HPDE6-E6E7 (cell line): Measurements from ENCODE around the gene PNPLA1.

Experiments used
- DNase-seq: peaks from one replicate; pipeline ENCODE4 v3.0.0; 2011; ENCODE audit warnings: missing footprints; ENCODE audit errors: extremely low spot score

Gene PNPLA1

DNA sequence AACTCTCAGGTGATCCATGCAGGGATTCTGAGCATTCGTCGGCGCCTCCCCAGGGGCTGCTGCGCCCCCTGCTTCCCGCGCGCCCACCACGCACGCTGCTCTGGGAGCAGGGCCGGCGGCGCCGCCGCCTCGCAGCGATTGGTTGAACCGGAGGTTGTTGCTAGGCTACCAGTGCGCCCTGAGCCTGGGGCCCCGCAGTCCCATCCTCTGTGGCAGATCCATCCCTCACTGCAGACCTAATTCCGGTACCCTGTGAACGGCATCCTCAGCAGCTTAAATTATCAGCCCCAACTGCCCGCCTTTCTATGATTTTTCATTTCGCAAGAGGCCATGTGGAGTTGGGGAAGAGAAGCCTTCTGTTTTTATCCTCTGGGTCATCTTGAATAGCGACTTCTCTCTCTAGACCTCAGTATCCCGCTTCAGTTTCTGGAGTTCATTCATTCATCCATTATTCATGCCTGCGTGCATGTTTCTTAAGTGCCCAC, 15.4 kb downstream of the PNPLA1 start:
- DNase-seq = no peak

DNA sequence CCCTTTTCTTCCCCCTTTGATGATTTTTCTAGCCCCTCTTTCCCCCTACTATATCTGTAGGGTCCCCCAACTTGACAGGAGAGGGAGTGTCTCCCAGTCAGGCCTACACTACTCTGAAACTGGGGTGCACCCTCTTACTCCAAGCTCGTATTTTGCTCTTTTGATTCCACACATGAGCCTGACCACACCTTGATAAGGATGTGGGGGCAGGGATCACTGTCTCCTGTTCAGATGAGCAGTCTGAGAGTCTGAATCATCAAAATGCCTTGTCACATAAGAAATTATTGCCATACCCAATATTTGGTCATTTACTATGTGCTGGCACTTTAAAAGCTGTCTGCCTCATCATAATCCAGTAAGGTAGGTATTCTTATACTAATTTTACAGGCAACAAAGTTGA, 15.9 kb downstream of the PNPLA1 start:
- DNase-seq = no peak

DNA sequence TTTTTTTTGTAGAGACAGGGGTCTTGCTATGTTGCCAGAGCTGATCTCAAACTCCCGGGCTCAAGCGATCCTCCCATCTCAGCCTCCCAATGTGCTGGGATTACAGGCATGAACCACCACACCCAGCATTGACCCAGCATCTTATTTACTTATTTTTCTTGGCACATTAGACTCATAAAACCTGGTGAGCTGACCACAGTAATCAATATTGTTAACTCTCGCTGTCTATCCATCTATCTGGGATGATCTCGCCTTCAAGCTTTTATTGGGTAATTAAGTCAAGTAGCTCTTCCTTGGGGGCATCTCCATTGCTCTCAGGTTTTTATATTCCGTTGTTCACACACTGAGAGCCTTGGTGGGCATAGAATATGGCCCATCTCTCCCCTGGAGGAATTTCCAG, 17.0 kb downstream of the PNPLA1 start:
- no peak for DNase-seq

DNA sequence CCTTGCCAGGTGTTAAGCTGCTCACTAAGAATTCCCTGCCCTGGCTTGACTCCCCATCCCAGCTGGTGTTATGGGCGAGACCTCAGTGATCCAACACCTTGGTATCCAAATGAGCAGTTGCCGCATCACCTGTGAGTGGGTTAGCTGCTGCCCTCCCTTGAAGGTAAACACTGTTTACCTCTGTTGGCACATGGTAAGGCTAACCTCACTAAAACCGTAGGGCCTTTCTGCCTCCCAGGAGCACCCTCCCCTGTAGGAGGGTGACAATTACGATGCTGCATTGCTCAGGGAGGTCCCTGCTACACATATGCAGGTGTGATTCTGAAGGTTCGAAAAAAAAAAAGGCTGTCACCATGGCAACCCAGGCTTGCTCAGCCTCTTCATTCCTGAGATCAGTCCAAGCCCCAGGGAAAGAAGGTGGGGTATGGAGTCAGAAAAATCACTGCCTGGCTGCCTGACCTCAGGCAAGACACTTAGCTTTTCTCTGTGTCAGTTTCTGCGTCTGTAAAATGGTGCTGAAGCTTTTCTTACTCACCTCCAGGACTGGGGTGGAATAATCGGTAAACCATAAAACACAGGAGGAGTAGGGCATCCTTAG, 19.5 kb downstream of the PNPLA1 start:
- DNase-seq = peak; percentile 85

DNA sequence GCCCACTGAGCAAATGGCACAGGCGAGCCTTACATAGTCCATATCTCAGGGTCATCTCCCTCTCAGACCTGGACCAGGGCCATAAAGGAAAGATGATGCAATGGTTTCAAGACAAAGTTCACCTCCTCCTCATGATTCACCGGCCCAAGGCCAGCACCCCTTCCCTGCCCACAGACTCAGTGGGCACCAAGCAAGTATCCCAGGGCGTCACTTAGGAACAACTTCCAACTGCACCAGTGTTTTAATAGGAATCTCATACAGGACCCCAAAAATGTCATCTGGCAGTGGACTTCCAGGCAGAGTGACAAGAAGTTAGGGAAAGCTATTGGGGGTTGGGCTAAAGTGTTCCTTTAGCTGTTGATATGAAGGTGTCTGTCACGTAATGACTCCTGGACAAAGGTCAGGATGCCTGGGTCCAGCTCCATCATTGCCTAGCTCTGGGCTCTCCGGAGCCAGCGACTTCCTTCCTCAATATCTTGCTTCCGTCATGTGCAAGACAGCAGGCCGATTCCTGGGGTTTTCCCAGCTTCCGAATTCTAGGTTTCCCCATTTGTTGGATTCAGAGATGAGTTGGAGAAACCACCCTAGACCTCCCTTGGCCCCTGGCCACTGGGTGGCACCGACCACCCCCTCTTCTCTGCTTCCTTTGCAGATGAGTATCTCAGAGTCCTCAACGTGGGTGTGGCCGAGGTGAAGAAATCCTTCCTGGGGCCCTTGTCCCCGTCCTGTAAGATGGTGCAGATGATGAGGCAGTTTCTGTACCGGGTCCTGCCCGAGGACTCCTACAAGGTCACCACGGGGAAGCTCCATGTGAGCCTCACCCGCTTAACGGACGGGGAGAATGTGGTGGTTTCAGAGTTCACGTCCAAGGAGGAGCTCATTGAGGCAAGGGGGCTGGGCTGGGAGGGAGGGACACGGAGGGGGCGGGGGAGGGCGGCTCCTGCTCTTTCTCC, 21.1 kb downstream of the PNPLA1 start:
- no peak for DNase-seq

DNA sequence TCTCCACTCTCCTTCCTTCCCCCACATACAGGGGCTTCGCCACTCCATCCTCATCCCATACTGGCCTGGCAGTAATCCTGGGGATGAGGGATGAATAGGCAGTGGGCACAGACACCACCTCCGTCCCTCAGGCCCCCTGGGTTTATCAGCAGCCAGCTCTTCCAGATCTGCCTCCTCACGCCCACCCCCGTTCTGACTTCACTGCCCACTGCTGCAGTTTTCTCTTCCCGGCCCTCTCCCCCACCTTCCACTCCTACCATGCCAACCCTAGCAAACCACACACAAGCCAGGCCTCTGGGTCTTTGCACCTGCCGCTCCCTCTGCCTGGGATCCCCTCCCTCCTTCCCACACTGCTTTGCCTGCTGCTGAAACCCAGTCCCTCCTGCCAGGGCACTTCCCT, 22.3 kb downstream of the PNPLA1 start:
- DNase-seq = no peak

DNA sequence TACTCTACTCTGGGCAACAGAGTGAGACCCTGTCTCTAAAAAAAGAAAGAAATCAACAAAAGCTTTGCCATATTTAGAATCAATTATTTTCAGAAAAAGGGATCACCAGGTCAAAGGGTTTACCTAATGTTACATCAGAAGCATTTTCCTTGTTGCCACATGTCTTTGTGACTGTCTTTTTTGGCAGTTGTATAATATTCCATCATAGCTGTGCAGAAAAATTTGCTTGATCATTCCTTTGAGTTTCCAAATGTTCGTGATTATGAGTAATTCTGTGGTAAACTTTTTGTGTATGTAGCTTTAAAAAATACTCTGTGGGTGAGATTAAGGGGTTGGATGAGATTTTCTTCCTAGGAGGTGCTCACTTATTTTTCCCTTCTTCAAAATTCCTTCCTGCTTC, 26.4 kb downstream of the PNPLA1 start:
- no peak for DNase-seq

DNA sequence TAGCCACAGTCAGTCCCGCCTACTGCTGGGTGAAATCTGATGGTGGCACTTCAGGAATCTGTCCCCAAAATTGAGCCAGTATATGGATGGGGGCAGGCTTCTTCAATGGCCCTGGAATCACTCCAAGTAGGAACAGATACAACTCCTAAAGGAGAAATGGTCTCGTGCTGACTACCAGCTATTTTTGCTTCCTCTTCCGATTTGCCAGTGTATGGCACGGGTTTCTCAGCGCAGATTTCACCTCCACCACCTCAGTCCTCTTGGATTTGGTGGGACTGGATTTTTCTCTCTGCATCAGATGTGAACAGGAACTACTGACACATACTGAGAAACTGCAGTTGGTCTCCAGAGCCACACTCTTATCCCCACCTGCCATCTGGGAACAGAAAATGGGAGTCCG, 27.2 kb downstream of the PNPLA1 start:
- DNase-seq = no peak

DNA sequence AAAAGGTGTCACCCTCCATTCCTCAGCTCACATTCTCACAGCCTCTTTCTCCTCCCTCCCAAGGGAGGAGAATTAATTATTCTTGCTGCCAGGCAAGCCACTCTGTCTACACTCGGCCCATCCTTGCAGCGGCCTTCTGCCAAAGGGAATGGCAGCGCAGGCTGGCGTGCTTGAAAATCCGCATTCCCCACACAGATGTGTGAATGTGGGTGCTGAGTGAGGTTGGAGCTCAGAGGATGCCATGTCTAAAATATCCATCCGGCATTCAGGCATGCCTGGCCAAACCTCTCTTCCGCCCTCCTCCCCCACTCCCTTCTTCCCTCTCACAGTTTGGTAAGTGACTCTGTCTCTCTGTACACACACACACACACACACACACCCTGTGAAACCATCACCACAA, 27.7 kb downstream of the PNPLA1 start:
- no peak for DNase-seq

DNA sequence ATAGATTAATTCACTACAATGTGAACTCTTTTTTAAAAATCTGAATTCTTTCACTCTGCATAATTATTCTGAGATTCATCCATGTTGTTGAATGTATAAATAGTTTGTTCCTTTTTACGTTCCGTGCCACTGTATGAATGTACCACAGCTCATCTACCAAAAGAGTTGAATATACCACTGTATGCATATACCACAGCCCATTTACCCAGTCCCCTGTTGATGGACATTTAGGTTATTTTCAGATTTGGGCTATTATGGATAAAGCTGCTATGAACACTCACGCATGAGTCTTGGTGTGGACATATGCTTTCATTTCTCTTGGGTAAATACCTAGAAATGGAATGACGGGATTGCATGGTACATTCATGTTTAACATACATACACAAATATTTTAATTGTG, 28.2 kb downstream of the PNPLA1 start:
- DNase-seq = no peak

DNA sequence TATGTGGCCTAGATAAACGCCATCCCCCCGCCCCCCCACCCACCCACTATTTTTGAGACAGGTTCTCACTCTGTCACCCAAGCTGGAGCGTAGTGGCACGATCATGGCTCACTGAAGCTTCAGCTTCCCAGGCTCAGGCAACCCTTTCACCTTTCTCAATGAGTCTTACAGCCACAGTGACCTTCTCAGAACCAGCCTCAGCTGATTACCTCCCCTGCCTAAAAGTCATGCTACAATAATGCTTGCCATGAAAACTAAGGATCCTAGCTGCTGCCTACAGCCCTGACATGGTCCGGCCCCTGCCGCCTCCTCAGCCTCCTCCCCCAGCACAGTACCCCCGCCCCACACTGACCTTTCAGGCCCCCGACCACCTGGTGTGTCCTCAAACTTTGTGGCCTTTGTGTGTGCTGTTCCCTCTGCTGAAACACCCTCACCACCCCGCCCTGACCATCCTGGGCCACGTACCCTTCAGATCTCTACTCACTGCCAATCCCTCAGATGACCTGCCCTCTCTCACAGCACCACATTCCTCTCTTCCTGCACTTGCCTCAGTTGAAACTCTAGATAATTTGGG, 31.3 kb downstream of the PNPLA1 start:
- DNase-seq = no peak

DNA sequence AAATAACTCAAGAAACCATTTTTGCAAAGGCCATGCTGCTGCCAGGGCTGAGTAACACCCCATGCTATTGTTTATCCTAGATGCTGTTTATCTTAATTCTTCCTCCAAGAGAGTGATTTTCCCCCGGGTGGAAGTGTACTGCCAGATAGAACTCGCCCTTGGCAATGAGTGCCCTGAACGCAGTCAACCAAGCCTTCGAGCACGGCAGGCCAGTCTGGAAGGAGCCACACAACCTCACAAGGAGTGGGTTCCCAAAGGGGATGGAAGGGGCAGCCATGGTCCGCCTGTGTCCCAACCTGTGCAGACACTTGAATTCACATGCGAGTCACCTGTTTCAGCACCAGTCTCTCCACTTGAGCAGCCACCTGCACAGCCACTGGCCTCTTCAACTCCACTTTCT, 31.9 kb downstream of the PNPLA1 start:
- DNase-seq = no peak

DNA sequence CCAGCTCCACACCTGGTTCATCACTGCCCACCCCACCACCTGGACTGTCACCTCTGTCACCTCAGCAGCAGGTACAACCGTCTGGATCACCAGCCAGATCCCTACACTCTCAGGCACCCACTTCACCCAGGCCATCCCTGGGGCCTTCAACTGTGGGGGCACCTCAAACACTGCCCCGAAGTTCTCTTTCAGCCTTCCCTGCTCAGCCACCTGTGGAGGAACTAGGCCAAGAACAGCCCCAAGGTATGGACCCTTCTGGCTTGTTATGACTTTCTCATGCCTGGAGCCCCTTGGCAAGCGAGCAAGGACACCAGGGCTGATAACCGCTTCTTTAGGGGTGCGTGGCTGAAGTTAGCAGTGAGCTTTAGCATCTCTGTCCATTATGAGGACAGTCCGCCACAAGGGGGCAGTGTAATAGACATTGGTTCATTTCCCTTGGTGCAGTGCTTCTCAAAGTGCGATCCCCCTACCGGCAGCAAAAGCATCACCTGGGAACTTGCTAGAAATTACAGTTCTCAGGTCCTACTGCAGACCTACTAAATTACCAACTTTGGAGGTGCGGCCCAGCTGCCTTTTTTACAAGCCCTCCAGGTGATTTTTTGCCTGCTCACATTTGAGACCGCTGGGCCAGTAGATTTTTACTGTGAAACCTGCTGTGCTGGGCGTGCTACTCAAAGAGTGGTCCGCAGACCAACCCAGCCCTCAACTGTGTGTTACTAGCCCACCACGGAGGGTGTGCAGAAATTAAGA, 32.5 kb downstream of the PNPLA1 start:
- DNase-seq = peak; percentile 63

DNA sequence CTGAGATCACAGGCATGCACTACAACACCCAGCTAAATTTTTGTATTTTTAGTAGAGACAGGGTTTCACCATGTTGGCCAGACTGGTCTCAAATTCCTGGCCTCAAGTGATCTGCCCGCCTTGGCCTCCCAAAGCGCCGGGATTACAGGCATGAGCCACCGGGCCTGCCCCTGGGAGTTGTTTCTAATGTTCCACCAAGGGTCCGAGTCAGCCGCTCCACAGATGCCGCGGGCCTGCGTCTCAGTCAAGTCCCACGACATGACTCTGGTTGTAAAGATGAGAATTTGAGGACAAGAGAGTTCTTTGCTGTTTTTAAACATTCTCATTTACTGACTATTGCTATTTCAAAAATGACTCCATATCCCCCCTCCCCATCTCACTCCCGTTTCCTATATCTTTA, 36.0 kb downstream of the PNPLA1 start:
- no peak for DNase-seq

DNA sequence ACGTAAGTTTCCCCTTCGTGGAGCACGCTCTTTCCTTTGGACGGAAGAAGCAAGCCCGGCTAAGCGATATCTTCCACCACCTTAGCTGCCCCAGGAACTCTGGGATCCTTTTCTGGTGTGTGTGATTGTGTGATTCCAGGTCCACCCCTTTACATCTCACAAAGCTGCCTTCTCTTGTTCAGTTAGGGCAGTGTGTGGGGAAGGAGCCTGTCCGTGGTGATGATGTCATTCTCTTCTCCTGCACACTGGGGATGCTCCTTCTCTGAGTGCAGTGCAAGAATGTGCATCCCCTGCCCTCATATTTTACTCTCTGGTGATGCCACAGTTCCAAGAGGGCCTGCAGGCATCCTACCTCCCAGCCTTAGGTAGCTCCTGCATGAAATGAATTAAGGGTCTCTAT, 36.5 kb downstream of the PNPLA1 start:
- DNase-seq = no peak

DNA sequence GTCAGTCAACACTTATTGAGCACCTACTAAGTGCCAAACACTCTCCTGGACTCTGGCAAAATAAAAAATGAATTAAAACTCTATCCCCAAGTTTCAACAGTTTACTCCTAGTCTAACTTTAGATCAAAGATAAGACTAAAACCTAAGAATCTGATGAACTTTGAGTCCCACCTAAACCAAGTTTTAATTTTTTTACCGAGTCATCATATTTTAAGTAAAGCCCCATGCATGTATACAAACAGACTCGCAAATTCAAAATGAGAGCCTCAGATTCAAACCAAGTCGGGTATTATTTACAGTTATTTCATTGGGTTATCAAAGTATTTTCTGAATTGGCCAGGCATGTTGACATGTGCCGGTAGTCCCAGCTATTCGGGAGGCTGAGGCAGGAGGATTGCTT, 38.7 kb downstream of the PNPLA1 start:
- DNase-seq = no peak

DNA sequence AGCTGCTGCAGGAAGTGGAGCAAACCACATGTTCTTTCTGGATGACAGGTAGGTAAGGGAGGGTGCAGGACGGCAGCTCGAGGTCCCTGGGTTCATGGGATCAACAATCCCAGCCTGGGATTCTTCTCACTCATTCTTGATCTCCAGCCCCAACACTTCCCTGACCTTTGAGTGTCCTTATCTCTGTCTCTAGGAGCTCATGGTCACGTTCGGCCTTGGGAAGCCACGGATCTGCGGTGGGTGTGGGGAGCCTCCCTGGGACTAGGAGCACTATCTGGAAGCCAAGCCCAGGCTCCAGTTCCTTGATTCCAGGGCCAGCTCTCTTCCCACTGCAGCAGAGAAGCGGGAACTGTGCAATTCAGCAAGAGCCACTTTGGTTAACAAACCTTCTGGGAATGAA, 39.3 kb downstream of the PNPLA1 start:
- DNase-seq = no peak

DNA sequence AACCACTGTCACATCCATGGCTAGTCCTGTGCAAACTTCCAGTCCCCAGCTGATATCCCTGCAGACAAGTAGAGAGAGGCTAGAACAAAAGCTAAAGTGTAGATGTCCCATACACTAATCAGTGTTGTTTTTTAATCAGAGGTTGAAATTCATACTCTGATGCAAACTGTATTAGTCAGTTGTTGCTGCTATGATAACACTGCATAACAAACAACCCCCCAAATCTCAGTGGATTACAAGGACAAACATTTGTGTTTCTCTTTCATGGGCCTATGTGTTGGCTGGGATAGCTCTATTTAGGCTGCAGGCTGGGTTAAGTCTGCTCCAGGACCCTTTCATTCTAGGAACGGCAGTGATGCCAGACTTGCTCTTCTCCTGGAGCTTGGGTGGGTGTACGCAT, 40.0 kb downstream of the PNPLA1 start:
- no peak for DNase-seq

DNA sequence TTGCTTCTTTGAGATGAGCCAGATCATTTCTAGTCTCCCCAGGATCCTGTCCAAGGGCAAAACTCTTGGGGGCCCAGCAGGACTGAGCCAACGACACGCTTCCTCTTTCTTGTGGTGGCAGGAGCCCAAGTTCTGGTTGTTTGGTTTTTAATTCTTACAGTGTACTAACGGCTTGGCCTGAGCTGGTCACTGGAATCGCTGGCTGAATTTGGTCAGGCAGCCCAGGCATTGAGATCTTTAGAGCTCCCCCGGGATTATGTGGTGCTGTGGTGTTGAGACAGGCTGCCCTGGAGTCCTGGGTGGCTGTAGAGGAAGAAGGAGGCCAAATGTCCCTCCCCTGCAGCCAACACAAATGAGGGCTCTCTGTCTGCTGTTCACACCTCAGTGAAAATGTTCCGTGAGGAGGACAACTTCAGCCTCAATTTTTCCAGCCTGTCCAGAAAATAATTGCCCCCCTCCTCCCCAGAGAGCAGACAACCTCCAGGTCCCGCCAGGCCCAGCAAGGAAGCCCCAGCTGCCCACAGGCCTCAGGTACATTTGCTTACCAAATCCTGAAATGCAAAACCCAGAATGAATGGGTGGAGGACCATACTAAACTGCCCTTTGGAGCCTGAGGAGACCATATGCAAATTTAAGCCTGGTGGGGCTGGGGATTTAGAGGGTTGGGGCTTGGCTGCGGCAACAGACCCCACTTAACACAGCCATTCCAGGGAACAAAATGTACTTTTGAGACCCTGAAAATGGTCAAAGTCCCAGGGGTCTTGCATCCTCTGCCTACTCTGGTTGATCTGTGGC, 43.2 kb downstream of the PNPLA1 start:
- DNase-seq = no peak

DNA sequence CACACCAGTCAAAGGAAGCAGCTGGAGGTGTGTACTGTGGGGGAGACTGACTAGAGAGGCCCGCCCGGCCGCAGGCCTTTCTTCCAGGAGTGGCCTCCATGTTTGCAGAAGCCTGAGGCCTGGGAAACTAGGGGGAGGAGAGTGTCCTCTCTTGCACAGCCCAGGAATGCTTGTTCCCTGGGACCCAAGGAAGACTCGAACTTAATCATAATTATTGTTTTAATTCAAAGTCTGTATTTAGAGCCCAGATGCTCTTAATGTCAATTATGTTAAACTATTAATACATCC, 43.7 kb downstream of the PNPLA1 start:
- no peak for DNase-seq

DNA sequence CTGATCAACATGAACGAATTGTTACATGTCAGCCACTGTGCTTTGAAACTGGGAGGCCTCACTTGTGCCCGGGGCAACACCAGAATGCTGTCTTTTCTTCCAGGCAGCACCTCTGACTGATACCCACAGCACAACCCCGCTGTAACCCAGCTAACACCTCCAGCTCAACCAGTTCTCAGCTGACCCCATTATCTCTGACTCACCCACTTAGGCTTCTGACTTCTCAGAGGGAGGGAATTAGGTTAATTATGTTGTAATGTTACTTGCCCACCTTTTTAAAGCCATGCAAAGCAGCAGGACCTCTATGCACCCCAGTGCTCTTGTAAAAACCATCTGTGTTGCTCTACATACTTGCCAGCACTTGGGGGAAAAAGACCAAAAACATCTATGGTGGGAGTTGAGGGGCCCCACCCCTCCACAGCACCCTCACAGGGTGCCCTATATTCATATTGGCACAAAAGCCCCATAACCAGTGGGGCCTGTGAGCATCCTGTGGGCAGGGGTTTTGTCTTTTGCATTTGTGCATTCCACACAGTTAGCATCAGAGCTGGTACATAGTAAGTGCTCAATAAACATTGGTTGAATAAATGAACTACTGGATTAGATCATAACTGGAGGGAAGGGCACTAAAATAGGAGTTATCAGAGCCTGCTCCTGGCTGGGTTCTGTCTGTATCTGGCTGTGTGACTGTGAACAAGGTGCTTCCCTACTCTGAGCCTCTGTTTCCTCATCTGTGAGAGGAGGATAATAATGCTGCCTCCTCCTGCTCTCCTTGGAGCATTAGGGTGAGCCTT, 44.6 kb downstream of the PNPLA1 start:
- peak; percentile 96 for DNase-seq
